Stimulated activated CD8-positive, alpha-beta memory T cell treated with anti-CD3 and anti-CD28 coated beads, Interleukin-12 subunit alpha, Interleukin-12 subunit beta, amount 100 ng/mL, for 1 hour (primary cell): ENCODE measurements around the gene PLD6.
A peak's percentile ranks its signal among the peaks of the same experiment; 100 is the strongest.
"Not testable (repeated sequence)": the region's sequence is repeated elsewhere in the genome, so short reads cannot be mapped to it uniquely, and the experiment has no call there.

Source experiments
- DNase-seq: peaks from one replicate; pipeline ENCODE4 v3.0.0-alpha.2; 2020; ENCODE audit warnings: low read depth

PLD6 gene

GRCh38 chr17:17206124-17206912 lies at the start of gene PLD6:
TSS of gene PLD6 (minus strand) at chr17:17206333. CDS start at chr17:17206286, 47 bp downstream.
- DNase-seq = peak; percentile 72

- DNase-seq = not testable (repeated sequence)
Observed at GRCh38 chr17:17255689-17256088, 49.6 kb upstream of the PLD6 start.

GRCh38 chr17:17254036-17254435 lies 47.9 kb upstream of the PLD6 start:
- no peak for DNase-seq

GRCh38 chr17:17253406-17253805 lies 47.3 kb upstream of the PLD6 start:
- DNase-seq = no peak

GRCh38 chr17:17252149-17252661 lies 46.1 kb upstream of the PLD6 start:
- DNase-seq = no peak

- no peak for DNase-seq
Observed at GRCh38 chr17:17246879-17247278, 40.7 kb upstream of the PLD6 start.

- DNase-seq = no peak
Observed at GRCh38 chr17:17243163-17243562, 37.0 kb upstream of the PLD6 start.

- DNase-seq = no peak
Observed at GRCh38 chr17:17242246-17242645, 36.1 kb upstream of the PLD6 start.

- DNase-seq = no peak
Observed at GRCh38 chr17:17241656-17242055, 35.5 kb upstream of the PLD6 start.

GRCh38 chr17:17239832-17240231 lies 33.7 kb upstream of the PLD6 start:
- DNase-seq = no peak

- DNase-seq = peak; percentile 84
Observed at GRCh38 chr17:17237026-17237799, 31.1 kb upstream of the PLD6 start, which contains the start of gene FLCN. TSS of gene FLCN (minus strand) at chr17:17237168. CDS start at chr17:17228137, 9,031 bp downstream.

GRCh38 chr17:17236295-17237025 lies 30.3 kb upstream of the PLD6 start:
- DNase-seq = no peak

- DNase-seq = no peak
Observed at GRCh38 chr17:17235212-17236174, 29.4 kb upstream of the PLD6 start.

GRCh38 chr17:17232303-17232621 lies 26.1 kb upstream of the PLD6 start:
- no peak for DNase-seq

GRCh38 chr17:17231621-17232302 lies 25.6 kb upstream of the PLD6 start:
- DNase-seq = no peak

- DNase-seq = no peak
Observed at GRCh38 chr17:17229416-17230384, 23.6 kb upstream of the PLD6 start.

- no peak for DNase-seq
Observed at GRCh38 chr17:17228521-17229279, 22.6 kb upstream of the PLD6 start.
